Natural killer cell (primary cell): ENCODE data around the gene APOL4. TPM values are rescaled to one million over a fixed set of nuclear protein-coding genes. Genes with fewer than 3 reads are reported as not detected.
"Not testable (repeated sequence)": the region's sequence is repeated elsewhere in the genome, so short reads cannot be mapped to it uniquely, and the experiment has no call there.

ENCODE experiments used
- ATAC-seq, 3 donors: fragments of 150-1000 bp in 2 of 3; fragments of 200-7000 bp in 1 of 3; cut with Tn5 transposase; 1 replicate in 1 of 3; 2 replicates in 2 of 3; pipeline ENCODE4 v1.10.0; 2021; ENCODE audit warnings: mild to moderate bottlenecking in 2 of 3, moderate library complexity in 2 of 3
- DNase-seq, 2 donors: peaks; one replicate each; pipeline versions ENCODE4 v3.0.0 to v3.0.0-alpha.2; 2013 to 2021; ENCODE audit warnings: mixed read lengths in 1 of 2
- H3K27ac ChIP-seq: one replicate; pipeline ENCODE4 v1.5.1; 2013; ENCODE audit warnings: mild to moderate bottlenecking, low read length
- H3K27me3 ChIP-seq: one replicate; pipeline ENCODE4 v1.6.1; 2013; ENCODE audit warnings: low read length; ENCODE audit not compliant: control insufficient read depth, insufficient read depth
- H3K36me3 ChIP-seq: one replicate; pipeline ENCODE4 v1.6.1; 2013; ENCODE audit warnings: low read length; ENCODE audit not compliant: control insufficient read depth, insufficient read depth
- H3K4me1 ChIP-seq: one replicate; pipeline ENCODE4 v1.6.1; 2013; ENCODE audit warnings: low read length; ENCODE audit not compliant: control insufficient read depth, insufficient read depth
- H3K4me3 ChIP-seq: one replicate; pipeline ENCODE4 v1.5.1; 2013; ENCODE audit warnings: low read length
- H3K9me3 ChIP-seq: one replicate; pipeline ENCODE4 v1.6.1; 2013; ENCODE audit warnings: low read length; ENCODE audit not compliant: control insufficient read depth, insufficient read depth
- H3K27ac Mint-ChIP-seq, 2 donors: one replicate each; pipeline ENCODE4 v1.8.0; 2022; ENCODE audit warnings: mild to moderate bottlenecking in 2 of 2, mixed read lengths in 2 of 2, moderate library complexity in 1 of 2
- H3K27me3 Mint-ChIP-seq, 2 donors: one replicate each; pipeline ENCODE4 v1.8.0; 2022; ENCODE audit warnings: low read depth in 2 of 2, mixed read lengths in 2 of 2
- H3K36me3 Mint-ChIP-seq: one replicate; pipeline ENCODE4 v1.8.0; 2022; ENCODE audit warnings: mixed read lengths
- H3K4me1 Mint-ChIP-seq, 2 donors: one replicate each; pipeline ENCODE4 v1.8.0; 2022; ENCODE audit warnings: mixed read lengths in 2 of 2
- H3K4me3 Mint-ChIP-seq: one replicate; pipeline ENCODE4 v1.8.0; 2022; ENCODE audit warnings: mild to moderate bottlenecking, moderate library complexity, mixed read lengths
- H3K9me3 Mint-ChIP-seq, 2 donors: one replicate each; pipeline ENCODE4 v1.8.0; 2022; ENCODE audit warnings: mixed read lengths in 2 of 2
- WGBS: methylation state at CpG from one replicate; pipeline ENCODE4 v1.1.7; 2013; ENCODE audit warnings: missing lambda C conversion rate; ENCODE audit not compliant: insufficient coverage; 5-methylcytosine and 5-hydroxymethylcytosine counted together
- intact Hi-C: fragments of 100-400 bp; cut with micrococcal nuclease; formaldehyde crosslinking; loops from one replicate; pipeline ENCODE4 v1.14.2; 2022
- total RNA-seq, 4 donors: library from RNA; stranded (reverse); fragments of 120-200 nt in 1 of 4; gene quantifications; one replicate each; pipeline versions ENCODE4 v1.2.3 to v1.2.4, GENCODE V29; 2013 to 2022
- TF ChIP-seq, protein P1 (sequence below): fragments of 200-600 bp; IDR thresholded peaks from one replicate; pipeline ENCODE4 v1.8.0; 2022; ENCODE audit warnings: antibody characterized with exemption

APOL4 gene
- total RNA-seq, 3 donors from 2014 or later (not counting 1 experiment from before 2014, with no cell fraction given): 0.70 TPM; not detected in 2

DNA sequence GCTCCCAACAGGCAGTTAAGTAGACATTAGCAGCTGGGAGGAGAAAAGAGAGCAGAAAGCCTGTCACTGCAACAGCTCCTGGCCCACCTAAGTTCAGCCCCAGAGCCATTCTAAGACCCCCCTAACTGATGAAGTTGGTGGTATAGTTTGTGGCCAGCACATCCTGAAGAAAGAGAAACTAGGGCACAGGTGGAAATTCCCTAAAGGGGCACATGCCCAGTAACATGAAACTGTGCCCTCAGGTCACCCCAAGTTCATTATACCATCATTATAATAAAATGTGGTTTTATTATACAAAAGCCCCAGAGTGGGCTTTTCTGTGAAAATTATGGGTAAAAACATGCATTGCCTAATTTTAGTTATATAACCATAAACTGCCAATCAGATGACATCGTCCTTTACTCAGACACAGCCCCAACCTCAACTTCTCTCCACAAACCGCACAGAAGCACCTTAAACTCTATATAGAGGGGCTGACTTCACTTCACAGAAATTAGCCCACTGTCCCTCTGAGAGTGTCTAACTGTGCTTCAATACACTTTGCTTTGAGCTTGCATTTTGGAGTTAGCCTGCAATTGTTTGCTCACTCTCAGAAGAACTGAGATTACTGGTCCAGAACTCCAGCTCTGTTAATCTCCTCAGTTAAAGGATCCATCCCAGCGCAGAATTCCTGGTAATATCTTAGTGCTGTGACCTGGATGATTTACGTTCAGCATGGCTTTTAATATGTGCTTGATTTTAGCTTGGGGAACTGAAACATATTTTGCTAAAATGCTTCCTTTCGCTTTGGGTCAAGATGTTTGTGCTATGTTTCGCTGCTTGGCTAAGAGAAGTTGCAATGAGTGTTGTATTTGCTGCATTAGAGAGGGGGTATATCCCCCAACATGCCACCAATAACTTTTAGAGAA, 39.2 kb downstream of the APOL4 start:
- ATAC-seq (peak; percentile 65 to 81 (median 79)), DNase-seq (peak in 1 of 2 donors; percentile 88)
- H3K36me3 ChIP-seq: no peaks in the 10 kb centered on the region
- no peaks in the 10 kb centered on the region for H3K27me3 Mint-ChIP-seq
- TF ChIP-seq, protein P1, sequence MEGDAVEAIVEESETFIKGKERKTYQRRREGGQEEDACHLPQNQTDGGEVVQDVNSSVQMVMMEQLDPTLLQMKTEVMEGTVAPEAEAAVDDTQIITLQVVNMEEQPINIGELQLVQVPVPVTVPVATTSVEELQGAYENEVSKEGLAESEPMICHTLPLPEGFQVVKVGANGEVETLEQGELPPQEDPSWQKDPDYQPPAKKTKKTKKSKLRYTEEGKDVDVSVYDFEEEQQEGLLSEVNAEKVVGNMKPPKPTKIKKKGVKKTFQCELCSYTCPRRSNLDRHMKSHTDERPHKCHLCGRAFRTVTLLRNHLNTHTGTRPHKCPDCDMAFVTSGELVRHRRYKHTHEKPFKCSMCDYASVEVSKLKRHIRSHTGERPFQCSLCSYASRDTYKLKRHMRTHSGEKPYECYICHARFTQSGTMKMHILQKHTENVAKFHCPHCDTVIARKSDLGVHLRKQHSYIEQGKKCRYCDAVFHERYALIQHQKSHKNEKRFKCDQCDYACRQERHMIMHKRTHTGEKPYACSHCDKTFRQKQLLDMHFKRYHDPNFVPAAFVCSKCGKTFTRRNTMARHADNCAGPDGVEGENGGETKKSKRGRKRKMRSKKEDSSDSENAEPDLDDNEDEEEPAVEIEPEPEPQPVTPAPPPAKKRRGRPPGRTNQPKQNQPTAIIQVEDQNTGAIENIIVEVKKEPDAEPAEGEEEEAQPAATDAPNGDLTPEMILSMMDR: no peak
- H3K9me3 ChIP-seq: no peaks in the 10 kb centered on the region
- intact Hi-C loops: loop anchor here (5.0 kb wide), 2 partner anchors 75 to 515 kb away; partner anchors contain the start of genes APOL2 and APOL6
- 23% methylated on average over 6 of the region's 6 CpGs for WGBS
- H3K36me3 Mint-ChIP-seq: no peaks in the 10 kb centered on the region
- H3K4me1 ChIP-seq: peaks cover 73% of the 10 kb centered on the region
- H3K9me3 Mint-ChIP-seq: no peaks in the 10 kb centered on the region
- H3K27ac ChIP-seq: peak overlapping the region; percentile 96
- peak overlapping the region; percentile 95 for H3K4me3 Mint-ChIP-seq
- H3K27me3 ChIP-seq: no peaks in the 10 kb centered on the region
- H3K4me1 Mint-ChIP-seq: peaks cover 73 to 77% of the 10 kb centered on the region in 2 donors
- peak overlapping the region; percentile 14 for H3K4me3 ChIP-seq
- peak overlapping the region; percentile 99 to 100 for H3K27ac Mint-ChIP-seq

DNA sequence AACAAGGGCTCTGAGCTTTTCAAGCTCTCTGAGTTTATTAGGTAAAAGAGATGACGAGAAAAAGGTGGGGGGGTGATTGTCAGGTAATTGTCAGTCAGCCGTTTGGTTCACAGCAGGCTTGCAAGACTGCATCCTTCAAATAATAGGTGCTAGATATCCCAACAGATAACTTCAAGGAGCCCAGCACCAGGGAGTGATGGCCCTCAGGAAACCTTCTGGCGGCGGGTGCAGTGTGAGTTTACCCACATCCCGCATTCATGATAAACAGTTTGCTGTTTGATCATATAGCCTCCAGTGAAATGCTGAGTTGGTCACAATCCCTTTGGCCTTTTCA, 39.8 kb downstream of the APOL4 start:
- H3K9me3 Mint-ChIP-seq, H3K9me3 ChIP-seq, H3K27me3 Mint-ChIP-seq, H3K4me3 ChIP-seq, H3K36me3 ChIP-seq, H3K27me3 ChIP-seq, H3K36me3 Mint-ChIP-seq: not testable (repeated sequence)
- Mint-ChIP-seq H3K27ac (peak overlapping the region; percentile 99 to 100), H3K4me1 (peaks cover 76 to 79% of the 10 kb centered on the region in 2 donors), H3K4me3 (peak overlapping the region; percentile 95)
- DNase-seq: peak; percentile 46 to 77
- 7% methylated on average over 5 of the region's 5 CpGs for WGBS
- Histone ChIP-seq H3K27ac (peak overlapping the region; percentile 96), H3K4me1 (peaks cover 72% of the 10 kb centered on the region)
- intact Hi-C loops: loop anchor here (5.0 kb wide), 2 partner anchors 76 to 514 kb away; partner anchors contain the start of genes APOL2 and APOL6
- ATAC-seq: peak; percentile 13 to 42 (median 35)

DNA sequence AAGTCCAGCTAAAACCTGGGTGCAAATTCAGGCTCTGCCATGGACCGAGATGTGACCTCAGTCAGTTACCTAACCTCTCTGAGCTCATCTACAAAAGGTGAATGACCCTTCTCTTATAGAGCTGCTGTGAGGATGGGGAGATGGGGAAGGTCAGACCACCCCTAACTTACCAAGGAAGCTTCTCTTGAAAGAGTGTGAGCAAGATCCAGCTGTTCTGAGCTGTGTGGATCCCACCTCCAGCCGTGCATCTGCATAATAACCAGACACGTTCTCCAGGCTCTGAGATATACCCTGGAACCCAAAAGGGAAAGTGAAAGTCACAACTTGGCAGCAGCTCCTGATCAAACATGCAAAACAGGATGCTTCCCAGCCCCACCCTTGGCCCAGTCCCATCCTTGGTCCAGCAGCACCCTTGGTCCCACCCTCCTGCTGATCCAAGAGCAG, 41.1 kb downstream of the APOL4 start, which contains the start of gene APOL3:
TSS of gene APOL3 (minus strand) at position 257 of the 444 bp plus-strand sequence. CDS start 11,700 bp downstream, outside the sequence.
- H3K4me3 ChIP-seq: peak within 1 kb of the TSS; percentile 74
- Mint-ChIP-seq H3K27ac (peak within 1 kb of the TSS; percentile 99 to 100), H3K36me3 (peaks cover 7% of the 10 kb centered on the region), H3K27me3 (no peaks in the 10 kb centered on the region), H3K4me3 (peak within 1 kb of the TSS; percentile 95), H3K4me1 (peaks cover 77 to 81% of the 10 kb centered on the region in 2 donors), H3K9me3 (no peaks in the 10 kb centered on the region)
- H3K36me3 ChIP-seq: no peaks in the 10 kb centered on the region
- no peaks in the 10 kb centered on the region for H3K9me3 ChIP-seq
- ATAC-seq (peak; percentile 32 to 55 (median 40)), DNase-seq (peak; percentile 49 to 83)
- no peaks in the 10 kb centered on the region for H3K27me3 ChIP-seq
- intact Hi-C loops: loop anchor here (1.0 to 5.0 kb wide), 3 partner anchors 20 to 513 kb away; partner anchors contain the start of genes APOL2 and APOL6
- peaks cover 79% of the 10 kb centered on the region for H3K4me1 ChIP-seq
- WGBS: 0% methylated on average over 2 of the region's 3 CpGs
- TF ChIP-seq, protein P1: no peak
- H3K27ac ChIP-seq: peak within 1 kb of the TSS; percentile 96
